ENCODE data around the gene ZNF275.

ZNF275 gene

DNA sequence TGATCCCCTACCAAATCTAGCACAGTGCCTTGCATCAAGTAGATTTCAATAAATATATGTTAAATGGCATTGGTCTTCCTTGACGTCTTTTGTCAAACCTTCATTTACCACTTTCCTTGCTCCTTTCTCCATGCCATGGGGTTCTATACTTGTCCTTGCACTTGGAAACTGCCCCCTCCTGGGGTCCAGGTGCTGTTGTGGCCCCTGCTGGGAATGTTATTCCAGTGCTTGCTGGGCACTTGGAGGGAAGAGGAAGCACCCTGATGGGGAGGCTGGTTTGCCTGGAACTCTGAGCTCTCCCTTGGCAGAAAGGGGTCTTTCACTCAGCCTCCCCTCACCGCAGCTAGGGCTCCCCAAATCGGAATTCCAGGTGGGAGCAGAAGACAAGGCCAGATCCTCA, 18.9 kb downstream of the ZNF275 start:
- Histone ChIP-seq H3K4me3 (ENCODE audit: low read length) (no peak overlapping the region), H3K9me2 (replicated peaks; ENCODE audit: control insufficient read depth, low read length) (no peaks in the 10 kb centered on the region), H3K4me2 (ENCODE audit: low read length) (no peak overlapping the region), H3K4me1 (ENCODE audit: control insufficient read depth, low read length) (no peaks in the 10 kb centered on the region), H3K79me2 (ENCODE audit: control insufficient read depth, low read length) (no peaks in the 10 kb centered on the region), H3F3A (ENCODE audit: control insufficient read depth, insufficient read depth) (no peaks in the 10 kb centered on the region), H4K20me1 (ENCODE audit: control insufficient read depth, insufficient read depth, low read depth, low read length) (no peaks in the 10 kb centered on the region), H3K36me3 (ENCODE audit: control insufficient read depth, low read length) (no peaks in the 10 kb centered on the region; the same call in 1 of the 2 replicates), H3K27ac (ENCODE audit: low read depth, low read length) (no peak overlapping the region), H3K9me3 (ENCODE audit: control insufficient read depth, insufficient read depth, low read length) (no peaks in the 10 kb centered on the region), H3K27me3 (ENCODE audit: control insufficient read depth, low read length) (no peaks in the 10 kb centered on the region)
- TF ChIP-seq, protein P1, sequence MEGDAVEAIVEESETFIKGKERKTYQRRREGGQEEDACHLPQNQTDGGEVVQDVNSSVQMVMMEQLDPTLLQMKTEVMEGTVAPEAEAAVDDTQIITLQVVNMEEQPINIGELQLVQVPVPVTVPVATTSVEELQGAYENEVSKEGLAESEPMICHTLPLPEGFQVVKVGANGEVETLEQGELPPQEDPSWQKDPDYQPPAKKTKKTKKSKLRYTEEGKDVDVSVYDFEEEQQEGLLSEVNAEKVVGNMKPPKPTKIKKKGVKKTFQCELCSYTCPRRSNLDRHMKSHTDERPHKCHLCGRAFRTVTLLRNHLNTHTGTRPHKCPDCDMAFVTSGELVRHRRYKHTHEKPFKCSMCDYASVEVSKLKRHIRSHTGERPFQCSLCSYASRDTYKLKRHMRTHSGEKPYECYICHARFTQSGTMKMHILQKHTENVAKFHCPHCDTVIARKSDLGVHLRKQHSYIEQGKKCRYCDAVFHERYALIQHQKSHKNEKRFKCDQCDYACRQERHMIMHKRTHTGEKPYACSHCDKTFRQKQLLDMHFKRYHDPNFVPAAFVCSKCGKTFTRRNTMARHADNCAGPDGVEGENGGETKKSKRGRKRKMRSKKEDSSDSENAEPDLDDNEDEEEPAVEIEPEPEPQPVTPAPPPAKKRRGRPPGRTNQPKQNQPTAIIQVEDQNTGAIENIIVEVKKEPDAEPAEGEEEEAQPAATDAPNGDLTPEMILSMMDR (IDR thresholded peaks at IDR 0.05; ENCODE audit: low read depth, low read length, poor library complexity, severe bottlenecking) = no peak
- no peak for TF ChIP-seq EZH2phosphoT487 (IDR thresholded peaks at IDR 0.05; ENCODE audit: borderline replicate concordance, low read length)

DNA sequence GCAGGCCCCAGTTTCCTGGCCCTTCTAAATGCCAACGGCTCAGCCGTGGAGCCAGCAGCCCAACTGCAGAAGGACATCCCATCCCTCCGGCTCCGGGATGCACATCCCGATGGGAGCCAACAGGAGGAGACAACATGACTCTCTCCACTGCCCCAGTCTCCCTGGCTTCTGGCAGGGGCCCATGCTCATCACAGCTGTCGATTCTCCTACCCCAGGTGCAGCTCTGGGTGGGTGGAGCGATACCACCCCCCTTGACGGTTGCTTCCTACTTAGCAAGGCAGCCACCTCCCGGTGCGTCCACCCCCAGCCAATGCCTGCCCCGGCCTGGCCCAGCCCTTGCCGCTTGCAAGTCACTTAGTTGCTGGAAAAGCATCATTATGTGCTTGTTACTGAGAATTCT, 19.5 kb downstream of the ZNF275 start:
- Histone ChIP-seq H3K27me3 (ENCODE audit: control insufficient read depth, low read length) (no peaks in the 10 kb centered on the region), H4K20me1 (ENCODE audit: control insufficient read depth, insufficient read depth, low read depth, low read length) (no peaks in the 10 kb centered on the region), H3K4me1 (ENCODE audit: control insufficient read depth, low read length) (no peaks in the 10 kb centered on the region), H3K27ac (ENCODE audit: low read depth, low read length) (no peak overlapping the region), H3F3A (ENCODE audit: control insufficient read depth, insufficient read depth) (no peaks in the 10 kb centered on the region), H3K4me3 (ENCODE audit: low read length) (no peak overlapping the region), H3K9me3 (ENCODE audit: control insufficient read depth, insufficient read depth, low read length) (no peaks in the 10 kb centered on the region), H3K9me2 (replicated peaks; ENCODE audit: control insufficient read depth, low read length) (no peaks in the 10 kb centered on the region), H3K36me3 (ENCODE audit: control insufficient read depth, low read length) (no peaks in the 10 kb centered on the region), H3K79me2 (ENCODE audit: control insufficient read depth, low read length) (no peaks in the 10 kb centered on the region), H3K4me2 (ENCODE audit: low read length) (no peak overlapping the region)
- TF ChIP-seq EZH2phosphoT487 (IDR thresholded peaks at IDR 0.05; ENCODE audit: borderline replicate concordance, low read length) = no peak
- TF ChIP-seq, protein P1 (IDR thresholded peaks at IDR 0.05; ENCODE audit: low read depth, low read length, poor library complexity, severe bottlenecking) = no peak

DNA sequence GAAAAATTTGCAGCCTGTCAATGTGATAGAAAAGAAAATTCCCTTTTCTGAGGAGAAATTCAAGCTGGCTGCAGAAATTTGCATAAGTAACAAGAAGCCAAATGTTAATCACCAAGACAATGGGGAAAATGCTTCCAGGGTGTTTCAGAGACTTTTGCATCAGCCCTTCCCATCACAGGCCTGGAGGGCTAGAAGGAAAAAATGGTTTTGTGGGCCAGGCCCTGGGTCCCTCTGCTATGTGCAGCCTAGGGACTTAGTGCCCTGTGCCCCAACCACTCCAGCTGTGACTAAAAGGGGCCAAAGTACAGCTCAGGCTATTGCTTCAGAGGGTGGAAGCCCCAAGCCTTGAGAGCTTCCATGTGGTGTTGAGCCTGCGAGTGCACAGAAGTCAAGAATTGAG, 23.9 kb downstream of the ZNF275 start:
- Histone ChIP-seq H3K9me3 (ENCODE audit: control insufficient read depth, insufficient read depth, low read length) (no peaks in the 10 kb centered on the region), H3K27ac (ENCODE audit: low read depth, low read length) (no peak overlapping the region), H3K79me2 (ENCODE audit: control insufficient read depth, low read length) (no peaks in the 10 kb centered on the region), H3K4me1 (ENCODE audit: control insufficient read depth, low read length) (no peaks in the 10 kb centered on the region), H3K4me3 (ENCODE audit: low read length) (no peak overlapping the region), H3K9me2 (replicated peaks; ENCODE audit: control insufficient read depth, low read length) (no peaks in the 10 kb centered on the region), H3F3A (ENCODE audit: control insufficient read depth, insufficient read depth) (no peaks in the 10 kb centered on the region), H3K36me3 (ENCODE audit: control insufficient read depth, low read length) (no peaks in the 10 kb centered on the region), H4K20me1 (ENCODE audit: control insufficient read depth, insufficient read depth, low read depth, low read length) (no peaks in the 10 kb centered on the region), H3K27me3 (ENCODE audit: control insufficient read depth, low read length) (no peaks in the 10 kb centered on the region), H3K4me2 (ENCODE audit: low read length) (no peak overlapping the region)
- TF ChIP-seq, protein P1 (IDR thresholded peaks at IDR 0.05; ENCODE audit: low read depth, low read length, poor library complexity, severe bottlenecking) = no peak
- TF ChIP-seq EZH2phosphoT487 (IDR thresholded peaks at IDR 0.05; ENCODE audit: borderline replicate concordance, low read length) = no peak
